ENCODE results near the gene VKORC1. TPM values are rescaled to one million over a fixed set of nuclear protein-coding genes. Genes with fewer than 3 reads are reported as not detected.

VKORC1 gene
- total RNA-seq, 6 experiments from 2014 or later = 123 to 184 (median 130) TPM

GRCh38 chr16:31092330-31092729 is 2.3 kb downstream of the VKORC1 start:
- DNase-seq = peak; percentile 57
- peak overlapping the region; percentile 52 for H3K4me3 Mint-ChIP-seq
- H3K27ac Mint-ChIP-seq = peak overlapping the region; percentile 74; the same call in 1 of the 2 replicates
- no peak for TF ChIP-seq CTCF (IDR thresholded peaks at IDR 0.05)
- H3K4me1 Mint-ChIP-seq (ENCODE audit: low read depth) = peaks cover 38% of the 10 kb centered on the region
- peaks cover 4% of the 10 kb centered on the region; the same call in 1 of the 2 replicates for H3K27me3 Mint-ChIP-seq (ENCODE audit: insufficient read depth)
- peaks cover 6% of the 10 kb centered on the region for H3K36me3 Mint-ChIP-seq (ENCODE audit: low read depth)
- H3K9me3 Mint-ChIP-seq = no peaks in the 10 kb centered on the region

GRCh38 chr16:31090540-31090939 is 4.1 kb downstream of the VKORC1 start:
- TF ChIP-seq CTCF (IDR thresholded peaks at IDR 0.05) = no peak
- peak; percentile 53 for DNase-seq
- Mint-ChIP-seq H3K9me3 (no peaks in the 10 kb centered on the region), H3K4me1 (ENCODE audit: low read depth) (peaks cover 33% of the 10 kb centered on the region), H3K27me3 (ENCODE audit: insufficient read depth) (peaks cover 5% of the 10 kb centered on the region), H3K4me3 (no peak overlapping the region), H3K27ac (peak overlapping the region; percentile 82), H3K36me3 (ENCODE audit: low read depth) (peaks cover 6% of the 10 kb centered on the region)

- TF ChIP-seq CTCF (IDR thresholded peaks at IDR 0.05) = no peak
- Mint-ChIP-seq H3K4me3 (no peak overlapping the region), H3K9me3 (no peaks in the 10 kb centered on the region), H3K36me3 (ENCODE audit: low read depth) (peaks cover 6% of the 10 kb centered on the region), H3K27me3 (ENCODE audit: insufficient read depth) (peaks cover 5% of the 10 kb centered on the region), H3K4me1 (ENCODE audit: low read depth) (peaks cover 28% of the 10 kb centered on the region), H3K27ac (peak overlapping the region; percentile 13; the same call in 1 of the 2 replicates)
- DNase-seq = no peak
These were observed 5.4 kb downstream of the VKORC1 start for GRCh38 chr16:31089199-31089598.

- peak within 1 kb of the TSS; percentile 13; the same call in 1 of the 2 replicates for H3K27ac Mint-ChIP-seq
- DNase-seq = no peak
- TF ChIP-seq CTCF (IDR thresholded peaks at IDR 0.05) = no peak
- no peaks in the 10 kb centered on the region for H3K9me3 Mint-ChIP-seq
- peaks cover 22% of the 10 kb centered on the region for H3K4me1 Mint-ChIP-seq (ENCODE audit: low read depth)
- H3K4me3 Mint-ChIP-seq = no peak within 1 kb of the TSS
- peaks cover 6% of the 10 kb centered on the region for H3K36me3 Mint-ChIP-seq (ENCODE audit: low read depth)
- H3K27me3 Mint-ChIP-seq (ENCODE audit: insufficient read depth) = peaks cover 3% of the 10 kb centered on the region
These were observed 6.0 kb downstream of the VKORC1 start, which contains the start of gene PRSS53 for GRCh38 chr16:31088459-31089183. TSS of gene PRSS53 (minus strand) at chr16:31088943. CDS start at chr16:31088809, 134 bp downstream.

- Mint-ChIP-seq H3K4me1 (ENCODE audit: low read depth) (peaks cover 17% of the 10 kb centered on the region), H3K4me3 (no peak overlapping the region), H3K36me3 (ENCODE audit: low read depth) (peaks cover 6% of the 10 kb centered on the region), H3K27ac (no peak overlapping the region), H3K27me3 (ENCODE audit: insufficient read depth) (peaks cover 3% of the 10 kb centered on the region), H3K9me3 (no peaks in the 10 kb centered on the region)
- TF ChIP-seq CTCF (IDR thresholded peaks at IDR 0.05) = no peak
- no peak for DNase-seq
These were observed 6.6 kb downstream of the VKORC1 start for GRCh38 chr16:31087971-31088370.

Data from HFFc6 (cell line).